ELF-1 (cell line): ENCODE measurements around the gene BMP2K.

Experiments used
- DNase-seq: peaks from one replicate; pipeline ENCODE4 v3.0.0-alpha.2; 2016; ENCODE audit warnings: low read depth, low spot score

Gene BMP2K

GRCh38 chr4:78764498-78764961 lies 11.6 kb upstream of the BMP2K start:
- no peak for DNase-seq

DNA sequence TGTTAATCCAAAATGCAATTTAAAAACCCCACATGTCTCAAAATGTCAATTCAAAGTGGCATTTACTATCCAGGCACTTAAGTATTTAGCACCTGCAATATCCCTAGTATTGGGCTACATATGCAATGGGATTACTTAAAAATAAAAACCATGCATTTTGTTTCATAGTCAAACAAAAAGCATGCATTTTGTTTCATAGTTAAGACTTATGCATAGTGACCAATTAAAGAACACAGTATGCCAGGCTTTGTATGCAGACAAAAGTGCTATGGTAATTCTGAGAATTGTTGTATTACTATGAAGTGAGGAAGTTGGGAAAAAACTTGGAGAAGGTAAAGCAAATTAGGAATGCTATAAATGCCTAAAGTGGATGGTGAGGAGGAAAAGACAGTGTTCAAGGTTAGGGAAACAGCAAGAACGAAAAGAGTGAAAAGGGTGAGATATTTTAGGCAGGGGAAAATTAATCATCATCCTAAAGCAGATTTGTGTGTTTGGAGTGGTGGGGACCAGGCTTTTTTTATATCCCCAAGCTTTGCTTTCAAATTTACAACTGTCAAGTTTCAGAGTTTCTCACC lies 10.6 kb upstream of the BMP2K start:
- no peak for DNase-seq

DNA sequence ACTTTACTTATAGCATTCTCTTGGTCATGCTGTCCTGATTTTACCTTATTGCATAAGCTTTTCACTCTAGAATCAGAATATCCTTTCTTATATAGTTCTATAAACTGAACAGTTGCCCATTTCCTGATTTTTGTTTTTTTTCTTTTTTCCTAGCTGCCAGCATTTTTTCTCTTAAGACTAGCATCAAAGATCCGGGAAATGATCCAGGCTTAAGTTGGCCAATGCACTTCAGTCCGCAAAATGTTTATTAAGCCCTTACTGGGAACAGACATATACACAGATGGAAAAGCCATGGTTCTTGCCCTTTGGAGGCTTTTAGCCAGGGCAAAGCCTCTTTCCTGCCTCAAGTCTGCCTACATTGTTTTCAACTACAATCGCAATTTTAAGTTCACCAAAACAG lies 10.1 kb upstream of the BMP2K start:
- DNase-seq, result no peak

DNA sequence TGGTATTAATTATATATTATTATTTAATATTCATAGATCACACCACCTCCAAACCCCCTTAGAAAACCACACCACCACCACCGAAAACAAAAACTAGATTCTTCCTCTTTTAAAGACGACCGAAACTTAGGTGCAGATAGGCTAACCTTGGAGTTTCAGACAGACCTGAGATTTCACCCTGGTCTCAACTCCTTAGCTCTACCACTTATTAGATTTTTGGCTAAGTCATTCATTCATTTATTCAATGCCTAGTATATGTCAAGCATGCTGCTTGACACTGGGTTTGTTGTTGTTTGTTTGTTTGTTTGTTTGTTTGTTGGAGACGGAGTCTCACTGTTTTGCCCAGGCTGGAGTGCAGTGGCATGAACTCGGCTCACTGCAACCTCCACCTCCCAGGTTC lies 9.5 kb upstream of the BMP2K start:
- no peak for DNase-seq

DNA sequence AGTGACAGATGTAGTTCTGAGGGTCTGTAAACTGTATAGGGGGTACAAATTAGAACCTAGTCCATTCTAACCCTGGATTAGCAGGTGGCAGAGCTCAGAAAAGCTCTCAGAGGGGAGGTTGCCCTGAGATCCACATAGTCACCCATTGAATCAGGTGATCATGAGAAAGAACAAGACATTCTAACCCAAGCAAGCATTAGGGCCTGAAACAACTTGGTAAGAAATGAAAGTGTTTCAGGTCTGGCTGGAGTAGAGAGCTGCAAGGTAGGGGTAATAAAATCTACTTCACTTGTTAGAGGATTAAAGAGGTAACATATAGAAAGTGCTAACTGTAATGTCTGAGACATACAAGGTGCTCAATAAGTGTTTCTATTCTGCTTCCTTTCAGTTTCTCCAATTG lies 8.8 kb upstream of the BMP2K start:
- no peak for DNase-seq

GRCh38 chr4:78768452-78769180 lies 7.5 kb upstream of the BMP2K start:
- DNase-seq, result no peak

DNA sequence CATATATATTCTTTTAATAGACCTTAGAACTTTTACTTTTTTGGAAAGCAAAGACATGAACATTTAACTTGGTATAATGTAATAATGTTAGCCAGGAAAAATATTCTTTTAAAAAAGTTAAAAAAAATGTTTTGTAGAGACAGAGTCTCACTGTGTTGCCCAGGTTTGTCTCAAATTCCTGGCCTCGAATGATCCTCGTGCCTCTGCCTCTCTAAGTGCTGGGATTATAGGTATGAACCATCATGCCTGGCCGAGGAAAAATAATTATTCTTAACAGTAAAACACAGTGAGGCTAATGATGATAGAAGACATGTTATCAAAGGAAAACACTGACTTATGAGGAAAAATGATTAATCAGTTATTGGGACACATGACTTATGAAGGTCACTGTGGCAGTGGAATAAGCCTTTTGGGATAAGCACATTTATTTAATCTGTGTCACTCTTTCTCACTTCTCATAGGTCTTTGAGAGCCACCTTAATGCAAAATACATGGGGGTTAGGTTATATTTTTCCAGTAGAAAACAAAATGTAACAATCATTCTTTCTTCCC lies 6.0 kb upstream of the BMP2K start:
- DNase-seq, result no peak

- no peak for DNase-seq
Measured at GRCh38 chr4:78772526-78773091, 3.5 kb upstream of the BMP2K start.

DNA sequence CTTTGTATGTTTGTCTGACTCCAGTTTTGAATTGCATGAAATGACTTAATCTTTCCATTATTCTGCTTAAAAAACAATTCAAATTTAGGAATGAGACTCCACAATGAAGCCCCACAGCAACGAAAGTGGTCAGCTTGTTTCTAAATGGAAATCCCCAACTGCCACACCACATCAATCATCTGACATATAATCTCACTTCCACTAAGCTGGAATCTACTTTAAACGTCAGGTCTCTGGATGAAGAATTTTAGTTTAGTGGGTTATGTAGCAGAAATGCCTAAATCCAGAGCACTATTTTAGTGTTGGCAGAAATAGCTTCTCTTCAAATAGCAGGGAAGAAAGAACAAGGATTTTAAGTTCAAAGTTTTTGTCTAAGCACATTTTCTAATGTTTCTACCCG lies 1.7 kb upstream of the BMP2K start:
- no peak for DNase-seq

GRCh38 chr4:78775303-78776078 lies 659 bp upstream of the BMP2K start:
- peak; percentile 78 for DNase-seq

DNA sequence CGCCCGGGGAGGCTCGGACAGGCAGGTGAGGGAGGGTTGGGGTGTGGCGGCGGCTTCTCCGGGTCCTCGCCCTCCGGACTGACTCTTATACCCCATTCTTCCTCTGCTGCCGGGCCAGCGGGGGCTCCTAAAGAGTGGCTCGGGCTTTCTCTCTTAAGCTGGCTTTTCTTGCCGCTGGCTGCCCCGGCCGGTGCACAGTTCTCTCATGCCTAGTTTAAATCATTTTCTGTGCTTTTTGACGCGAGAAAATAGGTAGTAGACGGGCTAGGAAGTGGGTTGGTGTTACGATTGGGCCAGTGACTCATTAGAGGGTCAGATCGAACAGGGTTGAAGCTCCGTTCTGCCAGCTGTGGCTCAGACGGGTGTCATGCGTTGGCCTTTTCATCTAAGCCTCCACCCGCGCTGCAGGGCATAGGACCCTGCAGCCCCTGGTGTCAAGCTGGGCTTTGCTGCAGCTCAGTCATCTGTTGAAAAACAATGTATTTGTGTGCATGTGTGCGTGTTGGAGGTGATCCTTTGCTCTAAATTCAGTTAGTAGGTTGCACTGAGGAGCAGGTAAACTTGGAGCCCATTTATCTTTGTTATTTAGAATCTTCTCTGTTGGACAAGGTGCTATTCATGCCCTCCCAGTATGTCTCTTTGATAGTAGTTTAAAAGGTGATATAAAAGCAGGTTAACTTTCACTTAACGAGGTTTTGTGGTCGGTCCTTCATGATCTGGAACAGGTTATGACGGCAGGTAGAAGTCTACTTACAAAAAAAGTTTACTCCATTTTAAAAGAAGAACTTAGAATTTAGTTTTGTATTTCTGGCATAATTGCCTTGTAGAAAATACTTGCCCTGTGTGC lies 802 bp downstream of the BMP2K start:
- DNase-seq, result peak; percentile 82

DNA sequence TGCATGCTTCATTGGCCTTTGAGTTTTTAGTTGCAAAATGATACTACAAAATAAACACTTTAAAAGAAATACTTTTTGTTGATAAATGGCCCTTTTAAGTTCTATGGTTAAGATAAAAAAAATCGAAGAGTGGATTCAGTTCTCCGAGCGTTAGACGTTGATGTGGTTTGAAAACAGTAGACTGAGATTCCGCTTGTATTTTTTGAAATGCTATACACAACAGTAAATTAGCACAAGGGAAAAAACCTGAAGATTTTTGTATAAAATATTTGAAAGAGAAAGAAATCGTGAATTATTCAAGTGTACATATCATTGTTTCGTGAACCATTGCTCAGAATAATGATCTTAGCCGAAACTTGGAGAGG lies 1.4 kb downstream of the BMP2K start:
- DNase-seq, result no peak

GRCh38 chr4:78778530-78778929 lies 2.4 kb downstream of the BMP2K start:
- no peak for DNase-seq

DNA sequence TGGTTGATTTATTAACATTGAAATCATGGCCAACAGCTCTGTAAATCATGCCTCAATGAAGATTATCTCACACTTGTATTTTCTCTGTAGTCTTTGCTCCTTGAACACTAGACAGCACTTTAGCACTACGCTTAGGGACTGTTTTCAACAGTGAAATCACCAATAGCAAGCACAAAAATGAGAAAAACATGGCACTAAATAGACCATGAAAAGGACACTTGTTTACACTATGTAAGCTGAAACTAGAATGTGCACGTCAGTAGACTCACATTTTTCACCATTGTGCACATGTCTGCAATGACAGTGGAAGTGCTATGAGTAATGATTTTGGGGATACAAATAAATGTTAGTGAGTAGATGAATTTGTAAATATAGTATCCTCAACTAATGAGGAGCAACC lies 3.1 kb downstream of the BMP2K start:
- no peak for DNase-seq

GRCh38 chr4:78780093-78780492 lies 3.9 kb downstream of the BMP2K start:
- no peak for DNase-seq

DNA sequence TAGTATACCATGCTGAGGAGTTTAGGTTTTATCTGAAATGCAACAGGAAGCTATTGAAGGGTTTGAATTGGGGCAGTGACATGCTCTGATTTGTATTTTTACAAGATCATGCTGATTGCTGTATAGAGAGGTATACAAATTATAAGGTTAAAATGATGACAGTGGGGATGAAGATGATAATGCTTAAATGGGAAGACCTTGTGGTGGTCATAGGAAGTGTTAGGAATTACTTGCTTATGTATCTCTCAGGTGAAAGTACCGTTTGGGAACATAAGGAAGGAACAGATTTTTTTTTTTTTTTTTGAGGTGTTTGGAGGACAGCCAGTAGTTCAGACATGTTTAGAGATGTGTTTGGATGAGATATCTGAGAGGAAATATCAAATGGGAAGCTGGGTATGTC lies 5.0 kb downstream of the BMP2K start:
- no peak for DNase-seq

DNA sequence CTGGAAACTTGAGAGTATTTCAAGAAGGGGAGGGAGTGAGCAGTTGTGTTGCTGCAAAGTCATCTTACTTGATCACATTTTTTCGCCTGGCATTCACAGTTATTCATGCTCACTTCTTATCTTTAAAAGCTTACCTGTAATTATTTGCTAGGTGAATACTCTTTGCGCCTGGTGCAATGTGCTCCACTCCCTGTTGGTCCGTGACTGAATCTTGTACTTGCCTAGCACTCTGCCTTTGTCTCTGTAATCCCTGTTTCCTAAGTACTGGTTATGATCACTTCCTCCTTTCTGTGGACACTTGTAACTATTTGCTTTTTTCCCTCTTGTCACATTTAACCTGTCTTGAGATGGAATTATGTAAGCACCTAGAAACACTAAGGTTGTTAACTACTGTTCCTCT lies 5.8 kb downstream of the BMP2K start:
- DNase-seq, result no peak

- no peak for DNase-seq
Measured at GRCh38 chr4:78784236-78784865, 8.2 kb downstream of the BMP2K start.

DNA sequence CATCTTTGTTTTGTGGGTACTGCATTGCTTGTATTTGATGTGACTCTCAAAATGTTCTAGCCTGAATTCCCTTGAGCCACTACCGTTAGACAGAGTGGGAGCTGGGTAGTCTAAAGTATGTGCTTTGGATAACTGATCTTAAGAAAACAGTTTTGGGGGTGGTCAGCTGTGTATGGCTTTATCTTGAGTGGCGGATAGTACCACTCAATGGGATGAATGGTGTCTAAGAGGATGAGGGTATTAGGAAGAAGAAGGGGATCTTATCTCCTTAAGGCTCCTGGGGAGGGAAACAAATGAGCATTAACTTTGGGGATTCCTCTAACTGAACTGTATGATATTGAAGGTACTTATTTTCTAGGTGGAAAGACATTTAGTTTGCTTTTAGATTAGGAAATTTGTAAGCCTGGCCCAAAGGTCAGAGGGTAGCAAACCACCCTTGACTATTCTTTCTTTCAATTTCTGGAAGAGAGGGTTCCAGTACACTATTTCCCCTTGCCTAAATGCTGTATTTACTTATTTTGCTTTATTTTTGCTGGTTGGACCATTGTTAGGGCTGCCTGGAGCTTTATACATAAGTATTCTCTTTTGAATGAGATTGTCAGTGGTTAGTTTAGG lies 11.3 kb downstream of the BMP2K start:
- DNase-seq, result no peak
